Transverse colon (tissue), 4 donors: Measurements from ENCODE around the gene CFAP221.

Experiments used
- POLR2A ChIP-seq: fragments of 450-650 bp; IDR thresholded peaks from one replicate; pipeline ENCODE4 v1.6.1; 2016; ENCODE audit warnings: antibody characterized with exemption, mild to moderate bottlenecking, moderate library complexity
- POLR2AphosphoS5 ChIP-seq, 3 donors: sonication (generic); formaldehyde crosslinking; IDR thresholded peaks; one replicate each; pipeline ENCODE4 v1.6.1; 2016; ENCODE audit warnings: antibody characterized with exemption in 3 of 3
- TF ChIP-seq, protein P1 (sequence below), 5 experiments: fragments of 200-600 bp in 3 of 5; fragments of 450-650 bp in 2 of 5; sonication (generic) in 3 of 5; IDR thresholded peaks; 1 replicate in 2 of 5; 2 replicates in 3 of 5; pipeline ENCODE4 v1.5.1; 2016 to 2017; ENCODE audit warnings: antibody characterized with exemption in 5 of 5, inconsistent platforms in 3 of 5, mild to moderate bottlenecking in 2 of 5, moderate library complexity in 1 of 5

DNA sequence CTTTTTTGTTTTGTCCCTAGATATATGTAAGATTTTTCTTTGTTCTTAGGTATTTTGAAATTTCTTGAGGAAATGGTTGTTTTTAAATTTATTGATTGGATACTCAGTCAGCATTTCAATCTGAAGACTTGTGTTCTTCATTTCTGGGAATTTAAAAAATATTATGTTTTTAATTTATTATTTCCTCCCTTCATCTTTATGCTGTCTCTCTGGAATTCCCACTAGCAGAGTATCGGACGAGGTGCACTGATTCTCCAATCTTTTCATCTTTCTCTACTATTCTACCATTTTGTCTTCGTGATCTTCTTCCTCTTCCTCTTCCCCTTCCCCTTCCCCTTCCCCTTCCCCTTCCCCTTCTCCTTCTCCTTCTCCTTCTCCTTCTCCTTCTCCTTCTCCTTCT lies 32.3 kb upstream of the CFAP221 start:
- TF ChIP-seq, protein P1, sequence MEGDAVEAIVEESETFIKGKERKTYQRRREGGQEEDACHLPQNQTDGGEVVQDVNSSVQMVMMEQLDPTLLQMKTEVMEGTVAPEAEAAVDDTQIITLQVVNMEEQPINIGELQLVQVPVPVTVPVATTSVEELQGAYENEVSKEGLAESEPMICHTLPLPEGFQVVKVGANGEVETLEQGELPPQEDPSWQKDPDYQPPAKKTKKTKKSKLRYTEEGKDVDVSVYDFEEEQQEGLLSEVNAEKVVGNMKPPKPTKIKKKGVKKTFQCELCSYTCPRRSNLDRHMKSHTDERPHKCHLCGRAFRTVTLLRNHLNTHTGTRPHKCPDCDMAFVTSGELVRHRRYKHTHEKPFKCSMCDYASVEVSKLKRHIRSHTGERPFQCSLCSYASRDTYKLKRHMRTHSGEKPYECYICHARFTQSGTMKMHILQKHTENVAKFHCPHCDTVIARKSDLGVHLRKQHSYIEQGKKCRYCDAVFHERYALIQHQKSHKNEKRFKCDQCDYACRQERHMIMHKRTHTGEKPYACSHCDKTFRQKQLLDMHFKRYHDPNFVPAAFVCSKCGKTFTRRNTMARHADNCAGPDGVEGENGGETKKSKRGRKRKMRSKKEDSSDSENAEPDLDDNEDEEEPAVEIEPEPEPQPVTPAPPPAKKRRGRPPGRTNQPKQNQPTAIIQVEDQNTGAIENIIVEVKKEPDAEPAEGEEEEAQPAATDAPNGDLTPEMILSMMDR (IDR thresholded peaks at IDR 0.05) = no peak
- no peak for TF ChIP-seq POLR2A
- TF ChIP-seq POLR2AphosphoS5 (IDR thresholded peaks at IDR 0.05) = no peak
